ENCODE measurements around the gene MIOS. TPM values are rescaled to one million over a fixed set of nuclear protein-coding genes. Genes with fewer than 3 reads are reported as not detected.
A peak's percentile ranks its signal among the peaks of the same experiment; 100 is the strongest.

Gene MIOS
- total RNA-seq, 1 experiment from 2014 or later = 25.8 TPM

DNA sequence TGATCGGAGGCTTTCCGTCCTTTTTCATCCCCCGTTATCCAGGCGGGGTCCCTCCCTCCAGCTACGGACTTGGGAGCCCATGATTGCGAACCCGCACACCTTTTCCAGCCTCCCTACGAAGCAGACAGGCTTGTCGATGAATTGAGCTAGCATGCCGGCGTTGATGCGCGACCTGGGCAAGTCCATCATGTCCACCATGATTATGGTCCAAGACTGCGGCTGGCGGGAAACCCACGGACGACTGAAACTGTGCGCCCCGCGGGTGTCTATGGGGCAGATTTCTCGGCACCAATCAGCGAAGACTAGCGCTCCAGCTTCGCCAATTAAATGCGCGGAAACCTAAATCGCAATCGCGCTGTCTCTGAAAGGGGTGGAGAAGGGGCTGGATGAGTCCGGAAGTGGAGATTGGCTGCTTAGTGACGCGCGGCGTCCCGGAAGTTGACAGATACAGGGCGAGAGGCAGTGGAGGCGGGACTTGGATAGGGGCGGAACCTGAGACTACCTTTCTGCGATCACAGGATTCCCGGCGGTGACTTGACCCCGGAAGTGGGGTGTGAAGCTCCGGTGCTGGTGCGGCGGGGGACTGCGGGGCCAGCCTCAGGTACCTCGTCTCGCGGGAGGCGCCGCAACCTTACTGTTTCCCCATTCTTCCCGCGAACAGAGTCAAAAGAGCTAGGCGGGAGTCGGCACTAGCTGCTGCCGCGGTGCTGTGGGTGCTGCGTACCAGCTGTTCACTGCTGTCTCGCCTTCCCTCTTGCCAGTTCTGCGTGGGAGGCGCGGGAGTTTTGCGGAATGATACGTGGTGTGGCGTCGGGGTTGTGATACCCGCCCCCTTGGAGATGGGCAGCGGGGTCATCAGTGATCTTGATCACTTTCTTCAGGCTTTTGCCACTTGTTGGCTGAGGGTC is 73.8 kb downstream of the MIOS start, which contains the start of gene UMAD1 (continued):
- TF ChIP-seq TCF7L2 (IDR thresholded peaks at IDR 0.05; ENCODE audit: borderline replicate concordance, extremely low read depth, insufficient read depth, insufficient read length) = peak; percentile 74
- TF ChIP-seq ELF1 (IDR thresholded peaks at IDR 0.05; ENCODE audit: borderline replicate concordance, low read depth) = peak; percentile 99
- peak; percentile 85 for TF ChIP-seq SP1 (IDR thresholded peaks at IDR 0.05; ENCODE audit: low read depth)
- TF ChIP-seq YY1 (IDR thresholded peaks at IDR 0.05; ENCODE audit: extremely low read depth, insufficient replicate concordance, low read depth, low read length) = peak; percentile 62

GRCh38 chr7:7641129-7641663 is 74.5 kb downstream of the MIOS start:
- no peaks in the 10 kb centered on the region for H3K9me2 ChIP-seq (ENCODE audit: insufficient read depth)
- ATAC-seq (peak; percentile 17), DNase-seq (ENCODE audit: low read depth, low spot score) (peak; percentile 15)
- TSS peak; percentile 73 for BruUV-seq (replicated peaks)
- ChIA-PET CTCF (interaction anchor here (0.8 to 2.5 kb wide), 3 partner anchors 40 to 654 kb away, joined by 3 to 8 read pairs (median 4); no protein-coding TSS in a partner anchor), RAD21 (ENCODE audit: low non-redundant PET in 1 of 2, low total read pairs in 2 of 2, uncharacterized antibody in 2 of 2, unreplicated experiment in 2 of 2) (no interaction called here), POLR2A (no interaction called here)
- H3K27ac ChIP-seq (ENCODE audit: low read depth, low read length) = peak overlapping the region; percentile 62
- TF ChIP-seq FOSL1 (IDR thresholded peaks at IDR 0.05; ENCODE audit: low read depth) (no peak), SP1 (IDR thresholded peaks at IDR 0.05; ENCODE audit: low read depth) (no peak)
- peak overlapping the region; percentile 92 for H3K4me2 ChIP-seq (ENCODE audit: low read length)
- H3K4me3 ChIP-seq (replicated peaks in 1 of 2; ENCODE audit: low read depth in 1 of 2, low read length in 2 of 2) = peak overlapping the region; percentile 59 to 82
- peaks cover 36% of the 10 kb centered on the region for H3K79me2 ChIP-seq (ENCODE audit: insufficient read depth, low read length)
- H3K9ac ChIP-seq (ENCODE audit: low read length) = peak overlapping the region; percentile 71
- intact Hi-C loops (cut with micrococcal nuclease) = no loop called here
- no peaks in the 10 kb centered on the region for H3K9me3 ChIP-seq (ENCODE audit: control insufficient read depth in 1 of 2, insufficient read depth in 1 of 2, low read depth in 1 of 2, low read length in 2 of 2)
- H3K27me3 ChIP-seq (ENCODE audit: insufficient read depth, low read length) = no peaks in the 10 kb centered on the region
- peaks cover 5 to 16% of the 10 kb centered on the region in 2 experiments; a peak in 2 of 4 replicates for H3K4me1 ChIP-seq (ENCODE audit: control insufficient read depth in 1 of 2, insufficient read depth in 2 of 2, low read length in 2 of 2)
- peak overlapping the region; percentile 23 for H2AFZ ChIP-seq (ENCODE audit: low read depth, low read length, poor library complexity, severe bottlenecking)
- no peaks in the 10 kb centered on the region for H4K20me1 ChIP-seq (ENCODE audit: insufficient read depth)
- H3K36me3 ChIP-seq (ENCODE audit: control insufficient read depth in 1 of 2, insufficient read depth in 2 of 2, low read length in 2 of 2) = peaks cover 4 to 5% of the 10 kb centered on the region in 2 experiments; a peak in 2 of 4 replicates
